ENCODE data around the gene THAP3.
"Not testable (repeated sequence)": the region's sequence is repeated elsewhere in the genome, so short reads cannot be mapped to it uniquely, and the experiment has no call there.

The THAP3 gene

GRCh38 chr1:6591222-6591621, 33.4 kb upstream of the THAP3 start:
- DNase-seq: peak; percentile 63 to 81 (median 75)

- no peak for DNase-seq
These were observed 33.0 kb upstream of the THAP3 start for GRCh38 chr1:6591644-6592043.

- no peak for DNase-seq
These were observed 32.2 kb upstream of the THAP3 start for GRCh38 chr1:6592441-6592840.

GRCh38 chr1:6592865-6593593, 31.6 kb upstream of the THAP3 start:
- DNase-seq: no peak

GRCh38 chr1:6593810-6594209, 30.9 kb upstream of the THAP3 start:
- DNase-seq: no peak

GRCh38 chr1:6594977-6595740, 29.5 kb upstream of the THAP3 start:
- no peak for DNase-seq

GRCh38 chr1:6596351-6596750, 28.3 kb upstream of the THAP3 start:
- DNase-seq: no peak

GRCh38 chr1:6596886-6597776, 27.5 kb upstream of the THAP3 start:
- DNase-seq: no peak

GRCh38 chr1:6597777-6598131, 26.9 kb upstream of the THAP3 start:
- no peak for DNase-seq

GRCh38 chr1:6599141-6599975, 25.3 kb upstream of the THAP3 start:
- DNase-seq: peak; percentile 61 to 80 (median 76)

- not testable (repeated sequence) for DNase-seq
These were observed 24.7 kb upstream of the THAP3 start for GRCh38 chr1:6599991-6600390.

- peak in 3 of 4 experiments; percentile 31 to 43 (median 33) for DNase-seq
These were observed 24.1 kb upstream of the THAP3 start for GRCh38 chr1:6600410-6601048.

GRCh38 chr1:6601049-6601922, 23.4 kb upstream of the THAP3 start:
- DNase-seq: peak; percentile 86 to 94 (median 89)

- peak; percentile 17 to 58 (median 44) for DNase-seq
These were observed 22.6 kb upstream of the THAP3 start for GRCh38 chr1:6601923-6602668.

- peak; percentile 93 to 98 (median 97) for DNase-seq
These were observed 21.9 kb upstream of the THAP3 start, which contains the start of gene KLHL21 for GRCh38 chr1:6602669-6603237. KLHL21 (minus strand) TSS chr1:6602869; CDS start chr1:6602817, 52 bp downstream.

- peak; percentile 70 to 81 (median 73) for DNase-seq
These were observed 21.3 kb upstream of the THAP3 start for GRCh38 chr1:6603238-6603914.

- DNase-seq: peak in 3 of 4 experiments; percentile 57 to 76 (median 70)
These were observed 20.6 kb upstream of the THAP3 start for GRCh38 chr1:6603915-6604558.

Measured in suppressor macrophage (primary cell).